Measurements from ENCODE around the gene RNF125.
"Not testable (repeated sequence)": the region's sequence is repeated elsewhere in the genome, so short reads cannot be mapped to it uniquely, and the experiment has no call there.

Gene RNF125
- 31.1 to 94.9 (median 68.3) reads per million in 4 experiments for total RNA-seq

DNA sequence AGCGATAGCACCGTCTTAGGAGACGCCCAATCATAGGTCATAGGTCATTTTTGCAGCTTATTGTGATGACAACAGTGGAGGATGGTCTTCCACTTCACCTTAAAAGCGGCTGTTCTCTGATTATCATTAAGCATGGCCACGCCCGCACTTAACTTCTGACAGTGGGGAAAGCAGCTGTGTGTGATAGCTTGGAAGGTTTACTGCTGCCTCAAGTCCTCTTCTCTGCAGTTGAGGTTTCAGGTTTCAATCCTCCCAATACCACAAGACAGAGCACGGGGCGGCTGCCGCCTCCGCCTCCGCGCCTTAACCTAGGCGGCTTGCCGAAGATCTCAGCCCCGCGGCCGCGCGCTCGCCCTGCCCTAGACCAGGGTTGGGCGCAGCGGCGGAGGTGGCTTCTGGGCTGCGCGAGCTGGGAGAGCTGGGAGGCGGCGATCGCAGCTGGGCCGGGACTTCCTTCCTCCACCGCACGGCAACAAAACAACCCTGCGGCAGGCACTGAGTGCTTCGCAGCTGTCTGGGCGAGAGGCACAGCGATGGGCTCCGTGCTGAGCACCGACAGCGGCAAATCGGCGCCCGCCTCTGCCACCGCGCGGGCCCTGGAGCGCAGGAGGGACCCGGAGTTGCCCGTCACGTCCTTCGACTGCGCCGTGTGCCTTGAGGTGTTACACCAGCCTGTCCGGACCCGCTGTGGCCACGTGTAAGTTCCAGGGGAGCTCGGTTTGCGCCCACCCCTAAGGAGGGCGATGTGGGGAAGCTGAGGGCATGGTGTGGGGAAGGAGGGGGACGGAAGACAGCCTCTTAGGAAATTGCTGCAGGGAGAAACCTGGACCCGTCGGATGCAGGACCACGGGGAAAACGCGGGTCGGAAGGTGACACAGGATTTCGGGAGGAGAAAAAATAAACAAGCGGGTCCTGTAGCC lies at the start of gene RNF125:
TSS of gene RNF125 (plus strand) at position 495 of the 920 bp plus-strand sequence. CDS start at position 534, 39 bp downstream.
- peak; percentile 64 for DNase-seq

- no peak for DNase-seq
These were observed 48.0 kb upstream of the RNF125 start for GRCh38 chr18:31970617-31971016.

DNA sequence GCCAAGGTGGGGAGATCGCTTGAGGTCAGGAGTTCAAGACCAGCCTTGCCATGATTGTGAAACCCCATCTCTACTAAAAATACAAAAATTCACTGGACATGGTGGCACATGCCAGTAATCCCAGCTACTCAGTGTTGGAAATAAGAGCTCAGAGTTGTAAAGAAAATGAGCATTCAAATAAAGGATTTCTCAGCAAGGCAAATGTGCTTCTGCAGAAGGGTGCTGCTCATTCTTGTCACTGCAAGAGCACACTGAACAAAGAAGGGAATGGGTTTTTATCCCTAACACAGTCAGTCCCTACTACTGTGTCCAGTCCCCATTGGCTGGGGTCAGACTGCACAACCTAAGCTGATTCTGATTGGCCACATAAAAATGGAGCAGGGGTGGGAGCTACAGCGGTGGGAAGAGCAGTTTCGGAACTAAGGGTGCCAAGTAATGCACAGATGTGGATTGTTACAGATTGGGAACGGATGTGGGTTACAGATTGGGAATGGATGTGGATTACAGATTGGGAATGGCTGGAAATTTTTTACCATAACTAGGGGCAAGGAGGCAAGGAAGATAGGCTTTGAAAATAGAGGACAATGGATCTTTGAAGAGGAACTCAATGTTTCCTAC lies 44.6 kb upstream of the RNF125 start:
- no peak for DNase-seq

DNA sequence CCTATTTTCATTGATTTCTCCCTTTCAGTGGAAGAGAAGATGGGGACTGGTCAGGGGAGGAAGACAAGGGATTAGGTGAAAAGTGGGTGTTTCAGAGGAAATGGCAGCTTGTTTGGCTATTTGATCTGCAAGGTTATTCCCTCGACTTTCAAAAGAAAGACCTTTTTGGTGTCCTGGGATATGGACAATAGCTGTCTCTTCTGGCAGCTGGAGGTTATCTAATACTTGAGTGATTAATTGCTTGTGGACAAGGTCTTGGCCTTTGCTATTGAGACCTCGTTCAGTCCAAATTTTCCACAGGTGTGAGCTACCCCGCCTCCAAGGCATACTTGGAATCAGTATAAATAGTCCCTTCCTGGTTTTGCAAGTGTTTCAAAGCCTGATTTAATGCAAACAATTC lies 42.4 kb upstream of the RNF125 start:
- DNase-seq = no peak

DNA sequence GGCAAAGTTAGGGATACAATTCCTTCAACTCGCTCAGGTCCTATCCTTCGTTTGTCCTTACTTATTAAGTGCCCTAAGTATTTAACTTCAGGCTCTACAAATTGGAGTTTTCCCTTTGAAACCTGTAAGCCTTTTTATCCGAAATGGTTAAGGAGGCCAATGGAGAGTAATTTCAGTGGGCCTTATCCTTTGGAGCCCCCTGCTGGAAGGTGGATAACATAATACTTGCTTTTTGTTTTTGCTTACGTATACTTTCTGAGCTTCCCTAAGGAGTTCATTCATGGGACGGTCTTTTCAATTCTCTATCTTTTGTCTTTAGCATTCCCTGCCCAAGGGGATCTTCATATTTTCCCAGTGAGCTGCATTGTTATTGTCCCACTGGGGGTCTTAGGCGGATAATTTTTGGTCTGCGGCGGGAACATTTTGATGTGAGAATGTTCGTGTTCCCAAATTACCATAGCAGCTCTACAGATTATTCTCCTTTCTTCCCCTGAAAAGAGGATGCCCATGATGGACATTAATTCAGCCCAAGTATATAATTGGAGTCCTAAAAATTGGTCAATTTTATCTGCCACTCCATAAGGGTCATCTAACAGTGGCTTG lies 41.3 kb upstream of the RNF125 start:
- no peak for DNase-seq

DNA sequence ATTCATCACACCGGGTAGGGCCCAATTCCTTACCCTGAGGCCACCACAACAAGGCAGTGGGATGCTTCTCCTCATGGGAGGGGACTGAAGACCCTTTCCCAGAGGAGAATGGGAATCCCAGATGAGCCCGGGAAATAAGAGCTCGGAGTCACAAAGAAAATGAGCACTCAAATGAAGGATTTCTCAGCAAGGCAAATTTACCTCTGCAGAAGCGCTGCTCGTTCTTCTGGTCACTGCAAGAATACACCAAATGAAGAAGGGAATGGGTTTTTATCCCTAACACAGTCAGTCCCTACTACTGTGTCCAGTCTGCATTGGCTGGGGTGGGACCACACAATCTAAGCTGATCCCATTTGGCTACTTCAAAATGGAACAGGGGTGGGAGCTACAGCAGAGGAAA lies 40.0 kb upstream of the RNF125 start:
- no peak for DNase-seq

DNA sequence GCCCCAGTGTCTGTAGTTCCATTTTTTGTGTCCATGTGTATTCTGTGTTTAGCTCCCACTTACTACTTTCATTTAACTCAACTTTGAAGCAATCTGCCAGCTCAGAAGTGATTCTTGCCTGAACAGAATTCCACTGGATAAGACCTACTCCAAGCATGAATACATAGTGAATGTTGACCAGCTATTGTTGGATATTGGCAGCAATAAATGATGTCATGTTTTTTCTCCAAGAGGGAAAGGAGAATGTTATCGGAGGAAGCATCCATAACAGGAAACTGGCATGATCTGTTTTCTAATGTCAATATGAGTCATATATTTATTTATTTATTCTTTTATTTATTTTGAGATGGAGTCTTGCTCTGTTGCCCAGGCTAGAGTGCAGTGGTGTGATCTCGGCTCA lies 38.9 kb upstream of the RNF125 start:
- DNase-seq = no peak

DNA sequence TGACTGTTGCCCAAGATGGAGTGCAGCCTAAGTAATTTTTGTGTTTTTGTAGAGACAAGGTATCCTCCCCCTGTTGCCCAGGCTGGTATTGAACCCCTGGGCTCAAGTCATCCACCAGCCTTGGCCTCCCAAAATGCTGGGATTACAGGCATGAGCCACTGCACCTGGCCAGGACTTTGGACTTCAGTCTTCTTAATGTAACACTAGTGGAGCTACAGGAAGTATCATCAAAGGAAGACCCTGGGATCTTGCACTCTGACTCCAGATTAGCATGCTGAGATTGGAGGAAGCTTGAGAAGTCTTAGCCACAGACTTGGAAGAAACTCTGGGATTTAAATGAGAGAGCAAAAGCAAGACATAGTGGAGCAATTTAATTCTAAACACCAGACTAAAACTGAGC lies 37.8 kb upstream of the RNF125 start:
- DNase-seq = no peak

DNA sequence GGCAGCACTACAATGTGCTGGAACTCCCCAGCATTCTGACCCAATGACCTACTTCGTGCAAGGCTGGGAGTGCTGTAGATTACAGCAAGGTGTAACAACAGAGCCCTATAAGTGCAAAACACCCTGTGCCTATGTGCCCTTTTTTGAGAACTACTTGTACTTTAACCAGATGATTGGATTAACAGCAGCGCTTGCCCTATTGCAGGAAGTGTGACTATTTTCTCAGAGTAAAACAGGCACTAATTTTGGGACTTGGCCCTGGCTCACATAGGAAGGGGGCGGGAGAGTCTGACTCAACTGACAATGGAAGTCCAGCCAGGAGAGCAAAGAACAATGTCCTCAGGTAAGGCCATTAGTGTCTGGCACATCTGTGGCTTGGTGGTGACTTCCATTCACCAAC lies 35.6 kb upstream of the RNF125 start:
- no peak for DNase-seq

GRCh38 chr18:31983976-31984375 lies 34.6 kb upstream of the RNF125 start:
- DNase-seq = no peak

DNA sequence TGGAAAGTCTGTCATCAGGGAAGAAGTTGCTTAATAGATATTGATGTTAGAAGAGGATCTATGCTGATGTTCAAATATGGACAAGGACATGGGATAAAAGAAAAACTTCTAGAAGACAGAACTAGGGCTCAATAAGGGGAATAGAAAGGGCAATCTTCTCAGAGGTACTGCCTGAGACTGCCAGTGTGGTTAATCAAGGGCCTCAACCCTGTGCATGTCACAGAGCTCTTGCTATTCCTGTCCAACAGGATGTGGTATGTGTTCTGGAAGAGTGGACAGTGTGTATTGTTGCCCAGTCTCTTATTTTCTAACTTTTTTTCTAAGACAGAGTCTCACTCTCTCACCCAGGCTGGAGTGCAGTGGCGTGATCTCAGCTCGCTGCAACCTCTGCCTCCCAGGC lies 27.8 kb upstream of the RNF125 start:
- no peak for DNase-seq

GRCh38 chr18:31996007-31996406 lies 22.6 kb upstream of the RNF125 start:
- no peak for DNase-seq

- DNase-seq = no peak
These were observed 19.7 kb upstream of the RNF125 start for GRCh38 chr18:31998880-31999412.

DNA sequence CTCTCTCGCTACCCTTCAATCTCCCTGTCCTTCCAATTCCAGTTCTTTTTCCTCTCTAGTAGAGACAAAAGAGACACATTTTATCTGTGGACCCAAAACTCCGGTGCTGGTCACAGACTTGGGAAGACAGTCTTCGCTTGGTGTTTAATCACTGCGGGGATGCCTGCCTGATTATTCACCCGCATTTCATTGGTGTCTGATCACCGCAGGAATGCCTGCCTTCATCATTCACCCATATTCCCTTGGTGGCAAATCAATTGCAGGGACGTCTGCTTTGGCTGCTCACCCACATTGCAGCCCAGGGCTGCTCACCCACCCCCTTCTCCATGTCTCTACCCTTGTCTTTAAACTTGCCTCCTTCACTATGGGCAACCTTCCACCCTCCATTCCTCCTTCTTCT lies 17.5 kb upstream of the RNF125 start:
- DNase-seq = not testable (repeated sequence)

GRCh38 chr18:32003822-32004221 lies 14.8 kb upstream of the RNF125 start:
- not testable (repeated sequence) for DNase-seq

- no peak for DNase-seq
These were observed 8.4 kb upstream of the RNF125 start for GRCh38 chr18:32010124-32010721.

- DNase-seq = no peak
These were observed 7.4 kb upstream of the RNF125 start for GRCh38 chr18:32011193-32011592.

- DNase-seq = peak; percentile 24
These were observed 775 bp downstream of the RNF125 start for GRCh38 chr18:32019251-32019948.

- peak; percentile 3 for DNase-seq
These were observed 1.5 kb downstream of the RNF125 start for GRCh38 chr18:32019949-32020625.

DNA sequence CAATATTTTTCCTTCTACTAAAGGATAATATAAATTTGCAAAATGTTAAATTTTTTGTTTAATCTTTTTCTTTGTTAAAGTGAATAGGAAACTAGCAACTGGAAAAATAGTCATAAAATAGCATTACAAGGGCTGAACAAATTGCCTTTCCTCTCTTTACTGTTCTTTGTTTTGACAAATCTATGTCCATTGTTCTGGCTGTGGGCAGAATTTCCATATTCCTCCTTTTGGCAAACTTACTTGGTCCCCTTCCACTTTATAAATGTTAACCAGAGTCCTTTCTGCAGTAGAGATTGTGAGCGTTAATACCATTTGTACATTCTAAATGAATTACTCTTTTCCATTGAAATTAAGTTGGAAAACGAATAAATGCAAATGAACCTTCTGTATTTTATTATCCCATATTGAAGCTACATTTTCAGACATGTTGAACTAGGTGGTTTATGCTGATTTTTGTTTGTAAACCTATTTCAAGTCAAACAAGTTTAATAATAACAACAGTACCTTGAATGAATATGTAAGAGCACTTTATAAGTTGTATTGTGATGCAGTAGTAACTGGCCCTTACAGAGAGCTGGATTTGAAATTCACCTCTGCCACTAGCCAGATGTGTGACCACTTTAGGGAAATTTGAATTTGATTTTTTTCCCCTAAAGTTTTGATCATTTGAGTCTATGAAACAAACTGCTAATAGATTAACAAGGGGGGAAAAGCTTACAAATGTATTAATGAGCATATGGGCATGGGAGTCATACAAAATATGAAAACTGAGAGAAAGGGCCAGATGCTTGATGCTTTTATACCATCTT lies 3.3 kb downstream of the RNF125 start:
- no peak for DNase-seq

- no peak for DNase-seq
These were observed 7.1 kb downstream of the RNF125 start for GRCh38 chr18:32025744-32026143.
